GM23248 (cell line): ENCODE results near the gene NRBF2. TPM values are rescaled to one million over a fixed set of nuclear protein-coding genes. Genes with fewer than 3 reads are reported as not detected.

Source experiments
- DNase-seq: peaks from one replicate; pipeline ENCODE4 v3.0.0-alpha.2; 2015
- H2AFZ ChIP-seq: fragments of 200-600 bp; sonication (generic); 2 replicates; pipeline ENCODE4 v1.6.1; 2016; ENCODE audit warnings: antibody characterized with exemption
- H3F3A ChIP-seq: fragments of 200-600 bp; sonication (generic); 2 replicates; pipeline ENCODE4 v1.6.1; 2016; ENCODE audit warnings: mild to moderate bottlenecking, antibody characterized with exemption, mixed run types; ENCODE audit not compliant: insufficient read depth
- H3K27ac ChIP-seq: fragments of 200-600 bp; sonication (generic); 2 replicates; pipeline ENCODE4 v1.5.1; 2016; ENCODE audit warnings: mild to moderate bottlenecking
- H3K27me3 ChIP-seq: fragments of 200-600 bp; sonication (generic); replicated peaks from 2 replicates; pipeline ENCODE4 v1.6.1; 2016; ENCODE audit warnings: mild to moderate bottlenecking; ENCODE audit not compliant: insufficient read depth
- H3K36me3 ChIP-seq: fragments of 200-600 bp; sonication (generic); 2 replicates; pipeline ENCODE4 v1.6.1; 2016; ENCODE audit warnings: low read depth, mild to moderate bottlenecking
- H3K4me1 ChIP-seq: fragments of 200-600 bp; sonication (generic); 2 replicates; pipeline ENCODE4 v1.6.1; 2016; ENCODE audit warnings: mild to moderate bottlenecking; ENCODE audit not compliant: insufficient read depth
- H3K4me2 ChIP-seq: fragments of 200-600 bp; sonication (generic); one replicate; pipeline ENCODE4 v1.6.1; 2016; ENCODE audit warnings: mild to moderate bottlenecking; ENCODE audit not compliant: unreplicated experiment
- H3K4me3 ChIP-seq: fragments of 200-600 bp; sonication (generic); 2 replicates; pipeline ENCODE4 v1.5.1; 2016; ENCODE audit warnings: mild to moderate bottlenecking
- H3K79me2 ChIP-seq: fragments of 200-600 bp; sonication (generic); 2 replicates; pipeline ENCODE4 v1.6.1; 2016; ENCODE audit warnings: mild to moderate bottlenecking; ENCODE audit not compliant: insufficient read depth
- H3K9ac ChIP-seq: fragments of 200-600 bp; sonication (generic); 2 replicates; pipeline ENCODE4 v1.6.1; 2016; ENCODE audit warnings: mild to moderate bottlenecking
- H3K9me2 ChIP-seq: fragments of 200-600 bp; sonication (generic); 2 replicates; pipeline ENCODE4 v1.6.1; 2016; ENCODE audit warnings: mixed run types, mild to moderate bottlenecking, moderate library complexity; ENCODE audit not compliant: insufficient read depth
- H3K9me3 ChIP-seq: fragments of 200-600 bp; sonication (generic); one replicate; pipeline ENCODE4 v1.6.1; 2017; ENCODE audit warnings: low read depth
- H4K20me1 ChIP-seq: fragments of 200-600 bp; sonication (generic); 2 replicates; pipeline ENCODE4 v1.6.0; 2016; ENCODE audit not compliant: insufficient read depth
- EZH2 ChIP-seq: fragments of 200-600 bp; sonication (generic); IDR thresholded peaks from 2 replicates; pipeline ENCODE4 v1.6.1; 2018; ENCODE audit warnings: antibody characterized with exemption, mild to moderate bottlenecking; ENCODE audit not compliant: insufficient read depth, poor library complexity, severe bottlenecking
- EZH2phosphoT487 ChIP-seq: fragments of 200-600 bp; sonication (generic); IDR thresholded peaks from 2 replicates; pipeline ENCODE4 v1.6.1; 2018; ENCODE audit warnings: antibody characterized with exemption, moderate library complexity, mild to moderate bottlenecking, low read depth; ENCODE audit not compliant: insufficient read depth
- WGBS, 2 experiments: methylation state at CpG; one replicate each; pipeline ENCODE4 v1.1.6; 2015 to 2017; ENCODE audit warnings: low lambda C conversion rate in 2 of 2, low coverage in 1 of 2; ENCODE audit errors: missing lambda C conversion rate in 2 of 2; 5-methylcytosine and 5-hydroxymethylcytosine counted together
- in situ Hi-C: fragments of 300-500 bp; cut with MboI; formaldehyde crosslinking; loops from 2 replicates; pipeline ENCODE4 v1.15.0; 2020
- polyA plus RNA-seq: library from polyadenylated mRNA; unstranded; fragments of >200 nt; fragmentation: Nextera tagmentation; extraction: Ambion mirVana; gene quantifications from 2 replicates; pipeline ENCODE4 v1.2.1, GENCODE V29; 2016
- total RNA-seq: library from RNA; depleted of rRNA; stranded (reverse); fragments of >200 nt; shearing (Covaris generic); gene quantifications from 2 replicates; pipeline ENCODE4 v1.2.3, GENCODE V29; 2014

NRBF2 gene
- total and polyA plus RNA-seq, 2 experiments from 2014 or later = 31.8 to 61.6 TPM

DNA sequence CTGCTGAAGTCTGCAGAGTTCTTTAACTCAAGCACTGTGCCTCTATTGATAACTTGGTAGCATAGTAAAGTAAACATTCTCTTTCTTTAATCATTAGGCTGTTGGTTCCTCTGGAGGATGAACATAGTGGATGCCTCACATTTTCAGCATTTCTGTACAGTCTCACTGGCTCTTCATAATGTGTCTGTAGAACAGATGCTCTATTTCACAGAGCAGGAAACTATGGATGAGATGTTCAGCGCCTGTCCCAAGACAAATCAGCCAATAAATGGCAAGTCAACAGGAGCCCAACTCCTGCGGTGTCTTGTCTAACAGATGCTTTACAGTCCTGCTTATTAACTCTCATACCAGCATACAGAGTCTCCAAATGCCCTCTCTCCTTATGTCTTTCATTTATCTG, 36.5 kb downstream of the NRBF2 start:
- WGBS, 2 experiments = 99 to 100% methylated on average over 2 of the region's 2 CpGs

DNA sequence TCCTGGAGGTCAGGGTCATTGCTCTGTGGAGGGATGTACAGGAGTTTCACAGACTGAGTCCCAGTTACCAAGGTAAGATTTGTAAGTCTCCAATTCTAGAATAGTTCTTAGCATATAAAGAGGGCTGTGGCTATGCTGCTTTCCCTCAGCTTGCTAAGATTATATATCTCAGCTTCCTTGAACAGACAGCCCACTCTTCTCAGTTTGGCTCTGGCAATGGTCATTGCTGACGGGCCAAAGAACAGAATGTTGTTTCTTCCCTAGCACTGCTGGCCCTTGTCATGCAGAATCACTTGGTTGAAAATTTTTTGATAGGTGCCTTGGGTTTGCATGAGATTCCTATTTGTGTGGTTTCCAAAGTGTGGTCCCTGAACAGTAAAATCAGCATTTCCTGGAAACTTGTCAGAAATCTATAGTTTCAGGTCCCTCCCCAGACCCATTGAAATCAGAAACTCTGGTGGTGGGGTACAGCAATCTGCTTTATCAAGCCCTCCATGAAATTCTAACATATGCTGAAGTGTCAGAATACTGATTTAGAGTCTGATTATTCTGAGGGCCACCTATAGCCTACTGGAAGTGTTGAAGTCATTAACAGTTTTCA, 38.2 kb downstream of the NRBF2 start:
- 83 to 90% methylated on average over 1 of the region's 1 CpG for WGBS, 2 experiments
- no peaks in the 10 kb centered on the region for H3K27me3 ChIP-seq
- H3F3A ChIP-seq = peaks cover 39% of the 10 kb centered on the region; the same call in 1 of the 2 replicates

More for the DNA sequence above, 36.5 kb downstream of the NRBF2 start:
- DNase-seq = no peak
- Histone ChIP-seq H3K4me2 (no peak overlapping the region), H3K9ac (no peak overlapping the region), H3K79me2 (no peaks in the 10 kb centered on the region), H2AFZ (no peak overlapping the region), H3K9me2 (no peaks in the 10 kb centered on the region), H3K4me3 (no peak overlapping the region), H3K4me1 (peaks cover 8% of the 10 kb centered on the region; the same call in 1 of the 2 replicates), H3K36me3 (peaks cover 52% of the 10 kb centered on the region), H3K9me3 (no peaks in the 10 kb centered on the region), H3K27ac (no peak overlapping the region), H4K20me1 (no peaks in the 10 kb centered on the region), H3F3A (peaks cover 35% of the 10 kb centered on the region; the same call in 1 of the 2 replicates), H3K27me3 (no peaks in the 10 kb centered on the region)
- TF ChIP-seq EZH2phosphoT487 = no peak
- no peak for TF ChIP-seq EZH2
- in situ Hi-C loops = no loop called here

DNA sequence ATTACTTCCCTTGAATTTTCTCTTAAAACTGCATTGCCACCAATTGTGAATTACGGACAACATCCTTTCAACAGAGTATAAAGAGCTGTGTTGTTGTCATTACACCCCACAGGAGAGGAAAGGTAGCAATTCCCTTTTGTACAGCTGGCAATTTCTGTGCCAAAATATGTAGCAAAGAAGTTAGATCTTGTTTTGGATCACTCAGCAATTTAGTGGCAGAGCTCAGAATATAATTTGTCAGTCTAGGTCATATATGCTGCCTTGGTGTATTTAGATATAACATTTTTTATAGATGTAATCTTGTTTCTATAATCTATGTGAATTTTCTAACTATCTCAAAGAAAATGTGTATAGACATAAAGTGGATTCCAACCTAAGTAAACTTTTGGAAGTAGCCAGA, 38.8 kb downstream of the NRBF2 start:
- Histone ChIP-seq H3K27ac (no peak overlapping the region), H3K9me3 (no peaks in the 10 kb centered on the region), H3K79me2 (no peaks in the 10 kb centered on the region), H2AFZ (no peak overlapping the region), H3K36me3 (peaks cover 69% of the 10 kb centered on the region), H3K27me3 (no peaks in the 10 kb centered on the region), H4K20me1 (no peaks in the 10 kb centered on the region), H3K9ac (no peak overlapping the region), H3K4me3 (no peak overlapping the region), H3K4me2 (no peak overlapping the region), H3F3A (peaks cover 44% of the 10 kb centered on the region; the same call in 1 of the 2 replicates), H3K9me2 (no peaks in the 10 kb centered on the region), H3K4me1 (peaks cover 8% of the 10 kb centered on the region; the same call in 1 of the 2 replicates)
- no peak for DNase-seq
- 86 to 98% methylated on average over 1 of the region's 1 CpG for WGBS, 2 experiments
- no peak for TF ChIP-seq EZH2phosphoT487
- TF ChIP-seq EZH2 = no peak
- in situ Hi-C loops = no loop called here

More for the DNA sequence above, 38.2 kb downstream of the NRBF2 start:
- Histone ChIP-seq H3K9ac (no peak overlapping the region), H3K27ac (no peak overlapping the region), H3K4me3 (no peak overlapping the region), H3K9me3 (no peaks in the 10 kb centered on the region), H2AFZ (no peak overlapping the region), H3K79me2 (no peaks in the 10 kb centered on the region), H3K4me1 (peaks cover 8% of the 10 kb centered on the region; the same call in 1 of the 2 replicates), H4K20me1 (no peaks in the 10 kb centered on the region), H3K36me3 (peaks cover 64% of the 10 kb centered on the region), H3K4me2 (no peak overlapping the region), H3K9me2 (no peaks in the 10 kb centered on the region)
- TF ChIP-seq EZH2phosphoT487 (no peak), EZH2 (no peak)
- no peak for DNase-seq
- in situ Hi-C loops = no loop called here

DNA sequence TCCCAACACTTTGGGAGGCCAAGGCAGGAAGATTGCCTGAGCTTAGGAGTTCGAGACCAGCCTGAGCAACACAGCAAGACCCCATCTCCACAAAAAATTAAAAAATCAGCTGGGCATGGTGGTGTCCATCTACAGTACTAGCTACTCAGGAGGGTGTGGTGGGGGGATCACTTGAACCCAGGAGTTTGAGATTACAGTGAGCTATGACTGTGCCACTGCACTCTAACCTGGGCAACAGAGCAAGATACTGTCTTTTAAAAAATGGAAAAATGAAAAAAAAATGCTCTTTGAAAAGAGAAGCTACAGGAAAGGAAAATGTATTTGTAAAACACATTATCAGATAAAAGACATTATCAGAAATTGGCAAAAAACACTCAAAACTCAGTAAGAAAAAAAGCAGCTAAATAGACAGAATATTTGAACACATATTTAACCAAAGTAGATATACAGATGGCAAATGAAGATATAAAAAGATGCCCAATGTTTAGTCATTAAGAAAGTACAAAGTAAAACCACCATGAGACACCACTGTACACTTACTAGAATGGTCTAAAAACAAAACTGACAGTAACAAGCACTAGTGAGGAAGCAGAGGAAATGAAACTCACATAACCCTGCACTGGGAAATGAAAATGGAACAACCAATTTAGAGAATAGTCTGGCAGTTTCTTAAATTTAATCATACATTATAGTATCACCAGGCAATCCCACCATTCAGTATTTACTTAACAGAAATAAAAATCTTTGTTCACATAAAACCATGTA, 40.5 kb downstream of the NRBF2 start:
- H3K36me3 ChIP-seq = peaks cover 73% of the 10 kb centered on the region
- no peak overlapping the region for H2AFZ ChIP-seq
- no peaks in the 10 kb centered on the region for H3K27me3 ChIP-seq
- no peaks in the 10 kb centered on the region for H3K79me2 ChIP-seq
- H3K4me1 ChIP-seq = peaks cover 8% of the 10 kb centered on the region; the same call in 1 of the 2 replicates
- H3K4me2 ChIP-seq = no peak overlapping the region
- H4K20me1 ChIP-seq = no peaks in the 10 kb centered on the region
- in situ Hi-C loops = no loop called here
- H3F3A ChIP-seq = peaks cover 38% of the 10 kb centered on the region; the same call in 1 of the 2 replicates
- H3K27ac ChIP-seq = no peak overlapping the region
- H3K9ac ChIP-seq = no peak overlapping the region
- TF ChIP-seq EZH2phosphoT487 (no peak), EZH2 (no peak)
- H3K4me3 ChIP-seq = no peak overlapping the region
- H3K9me3 ChIP-seq = no peaks in the 10 kb centered on the region
- 87 to 95% methylated on average over 1 of the region's 1 CpG for WGBS, 2 experiments
- H3K9me2 ChIP-seq = no peaks in the 10 kb centered on the region
- DNase-seq = no peak
